ENCODE results near the gene TRMT44. TPM values are rescaled to one million over a fixed set of nuclear protein-coding genes. Genes with fewer than 3 reads are reported as not detected.

The TRMT44 gene
- total and polyA plus RNA-seq, 12 donors, result 6.0 to 26.2 (median 12.5) TPM

DNA sequence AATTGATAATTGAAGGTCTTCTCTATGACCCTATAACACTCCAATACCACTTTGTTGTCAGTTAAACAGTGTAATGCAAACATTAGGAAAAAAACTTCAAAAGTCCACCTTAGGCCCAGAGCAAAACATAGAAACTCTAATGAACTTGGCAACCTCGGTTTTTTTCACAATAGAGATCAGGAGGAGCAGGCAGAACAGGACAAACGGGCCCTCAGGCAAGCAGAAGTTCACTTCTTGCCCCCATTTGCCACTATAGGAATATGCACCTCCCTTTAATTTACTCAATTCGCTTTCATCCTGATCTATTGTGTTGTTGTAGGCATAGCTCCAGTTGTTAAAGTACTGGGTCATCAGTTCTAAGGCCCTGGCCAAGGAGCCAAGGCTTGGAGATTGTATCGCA, 18.2 kb upstream of the TRMT44 start:
- Histone ChIP-seq H3K4me3 (no peak overlapping the region), H3K4me1 (replicated peaks in 1 of 2) (peaks cover 0 to 3% of the 10 kb centered on the region in 2 donors), H3K27ac (no peak overlapping the region), H3K27me3 (no peaks in the 10 kb centered on the region), H3K36me3 (replicated peaks in 1 of 2) (no peaks in the 10 kb centered on the region), H3K9me3 (replicated peaks in 1 of 3) (no peaks in the 10 kb centered on the region)
- no peak for TF ChIP-seq CTCF (IDR thresholded peaks at IDR 0.05)
- TF ChIP-seq POLR2A (IDR thresholded peaks at IDR 0.05), result no peak
- WGBS, 4 donors, result 76 to 85% (median 77%) methylated on average over 4 of the region's 4 CpGs
- no peak for DNase-seq
- intact Hi-C loops (cut with DNase I), result loop anchor here in 1 of 2 donors (10.0 kb wide), 1 partner anchor 258 kb away; no protein-coding TSS in a partner anchor

GRCh38 chr4:8422786-8423185, 17.8 kb upstream of the TRMT44 start:
- 86 to 94% (median 91%) methylated on average over 5 of the region's 5 CpGs for WGBS, 4 donors

GRCh38 chr4:8427262-8427661, 13.3 kb upstream of the TRMT44 start:
- DNase-seq, result no peak
- H3K27ac ChIP-seq, result no peak overlapping the region
- H3K9me3 ChIP-seq (replicated peaks in 1 of 3), result no peaks in the 10 kb centered on the region
- H3K36me3 ChIP-seq (replicated peaks in 1 of 2), result no peaks in the 10 kb centered on the region
- 82 to 86% (median 85%) methylated on average over 15 to 17 of the region's 17 CpGs for WGBS, 4 donors
- peaks cover 7 to 15% of the 10 kb centered on the region in 2 donors for H3K4me1 ChIP-seq (replicated peaks in 1 of 2)
- intact Hi-C loops (cut with DNase I), result loop anchor here in 1 of 2 donors (10.0 kb wide), 1 partner anchor 262 kb away; no protein-coding TSS in a partner anchor
- H3K4me3 ChIP-seq, result peak overlapping the region in 1 of 4 donors; percentile 85
- H3K27me3 ChIP-seq, result no peaks in the 10 kb centered on the region
- TF ChIP-seq CTCF (IDR thresholded peaks at IDR 0.05), result no peak
- no peak for TF ChIP-seq POLR2A (IDR thresholded peaks at IDR 0.05)

More at GRCh38 chr4:8422786-8423185, 17.8 kb upstream of the TRMT44 start:
- Histone ChIP-seq H3K4me1 (replicated peaks in 1 of 2) (peaks cover 3 to 8% of the 10 kb centered on the region in 2 donors), H3K4me3 (no peak overlapping the region), H3K27ac (no peak overlapping the region), H3K36me3 (replicated peaks in 1 of 2) (no peaks in the 10 kb centered on the region), H3K9me3 (replicated peaks in 1 of 3) (no peaks in the 10 kb centered on the region), H3K27me3 (no peaks in the 10 kb centered on the region)
- DNase-seq, result no peak
- intact Hi-C loops (cut with DNase I), result loop anchor here in 1 of 2 donors (10.0 kb wide), 1 partner anchor 258 kb away; no protein-coding TSS in a partner anchor
- no peak for TF ChIP-seq POLR2A (IDR thresholded peaks at IDR 0.05)
- no peak for TF ChIP-seq CTCF (IDR thresholded peaks at IDR 0.05)

- Histone ChIP-seq H3K27me3 (no peaks in the 10 kb centered on the region), H3K4me3 (peak overlapping the region; percentile 15 to 92 (median 69)), H3K36me3 (replicated peaks in 1 of 2) (no peaks in the 10 kb centered on the region), H3K27ac (peak overlapping the region in 4 of 5 donors; percentile 75 to 85 (median 80)), H3K9me3 (replicated peaks in 1 of 3) (no peaks in the 10 kb centered on the region), H3K4me1 (replicated peaks in 1 of 2) (peaks cover 7 to 15% of the 10 kb centered on the region in 2 donors)
- DNase-seq, result peak in 5 of 7 donors; percentile 54 to 75 (median 68)
- 0 to 1% (median 1%) methylated on average over 5 to 21 of the region's 21 CpGs for WGBS, 4 donors
- intact Hi-C loops (cut with DNase I), result loop anchor here in 1 of 2 donors (10.0 kb wide), 1 partner anchor 263 kb away; no protein-coding TSS in a partner anchor
- TF ChIP-seq CTCF (IDR thresholded peaks at IDR 0.05) (no peak), POLR2A (IDR thresholded peaks at IDR 0.05) (no peak)
Measured at GRCh38 chr4:8427761-8428287, 12.8 kb upstream of the TRMT44 start.

Measured in adrenal gland (tissue), 12 donors.